ENCODE measurements around the gene FOXL2. TPM values are rescaled to one million over a fixed set of nuclear protein-coding genes. Genes with fewer than 3 reads are reported as not detected.

Gene FOXL2
- total and polyA plus RNA-seq, 10 donors, result not detected

DNA sequence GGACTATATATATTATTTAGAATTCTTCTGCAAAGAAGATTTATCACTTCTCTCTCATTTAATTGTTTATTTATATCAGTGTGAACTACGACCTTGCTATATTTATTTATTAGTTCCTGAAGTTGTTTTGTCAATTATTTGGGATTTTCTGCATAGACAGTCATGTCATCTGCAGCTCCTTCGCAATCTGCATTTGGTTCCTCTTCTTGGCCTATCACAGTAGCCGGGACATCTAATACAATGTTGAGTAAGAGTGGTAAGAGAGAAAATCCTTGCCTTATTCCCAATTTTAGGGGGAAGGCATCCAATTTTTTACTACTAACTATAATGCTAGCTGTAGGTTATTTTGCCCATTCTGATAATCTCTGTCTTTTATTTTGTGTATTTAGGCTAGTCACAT, 39.4 kb downstream of the FOXL2 start:
- Histone ChIP-seq H3K4me1 (peaks cover 0 to 5% (median 0%) of the 10 kb centered on the region in 6 donors), H3K9me3 (no peaks in the 10 kb centered on the region), H3K36me3 (no peaks in the 10 kb centered on the region), H3K4me3 (no peak overlapping the region), H3K27ac (peak overlapping the region in 2 of 8 donors; percentile 50 to 60), H3K27me3 (replicated peaks in 1 of 7) (no peaks in the 10 kb centered on the region)
- DNase-seq, result no peak
- TF ChIP-seq POLR2A (IDR thresholded peaks at IDR 0.05) (no peak), POLR2AphosphoS5 (IDR thresholded peaks at IDR 0.05) (no peak)
- TF ChIP-seq, protein P1, sequence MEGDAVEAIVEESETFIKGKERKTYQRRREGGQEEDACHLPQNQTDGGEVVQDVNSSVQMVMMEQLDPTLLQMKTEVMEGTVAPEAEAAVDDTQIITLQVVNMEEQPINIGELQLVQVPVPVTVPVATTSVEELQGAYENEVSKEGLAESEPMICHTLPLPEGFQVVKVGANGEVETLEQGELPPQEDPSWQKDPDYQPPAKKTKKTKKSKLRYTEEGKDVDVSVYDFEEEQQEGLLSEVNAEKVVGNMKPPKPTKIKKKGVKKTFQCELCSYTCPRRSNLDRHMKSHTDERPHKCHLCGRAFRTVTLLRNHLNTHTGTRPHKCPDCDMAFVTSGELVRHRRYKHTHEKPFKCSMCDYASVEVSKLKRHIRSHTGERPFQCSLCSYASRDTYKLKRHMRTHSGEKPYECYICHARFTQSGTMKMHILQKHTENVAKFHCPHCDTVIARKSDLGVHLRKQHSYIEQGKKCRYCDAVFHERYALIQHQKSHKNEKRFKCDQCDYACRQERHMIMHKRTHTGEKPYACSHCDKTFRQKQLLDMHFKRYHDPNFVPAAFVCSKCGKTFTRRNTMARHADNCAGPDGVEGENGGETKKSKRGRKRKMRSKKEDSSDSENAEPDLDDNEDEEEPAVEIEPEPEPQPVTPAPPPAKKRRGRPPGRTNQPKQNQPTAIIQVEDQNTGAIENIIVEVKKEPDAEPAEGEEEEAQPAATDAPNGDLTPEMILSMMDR (IDR thresholded peaks at IDR 0.05 in 8 of 11, conservative IDR thresholded peaks at IDR 0.05 in 3 of 11), result no peak
- 51 to 83% (median 77%) methylated on average over 3 of the region's 3 CpGs for WGBS, 5 donors
- intact Hi-C loops (cut with DNase I; ENCODE audit: low total_unique reads), result no loop called here

DNA sequence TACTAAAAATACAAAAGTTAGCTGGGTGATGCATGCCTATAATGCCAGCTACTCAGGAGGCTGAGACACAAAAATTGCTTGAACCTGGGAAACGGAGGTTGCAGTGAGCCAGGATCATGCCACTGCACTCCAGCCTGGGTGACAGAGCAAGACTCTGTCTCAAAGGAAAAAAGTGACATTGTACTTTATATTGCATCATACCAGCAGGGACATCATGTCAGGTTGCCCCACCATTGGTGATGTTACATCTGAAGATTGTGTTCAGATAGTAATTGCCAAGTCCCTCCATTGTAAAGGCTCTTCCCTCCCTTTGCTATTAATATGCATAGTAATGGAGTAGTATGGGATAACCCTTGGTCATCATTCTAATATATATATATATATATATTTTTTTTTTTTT, 44.8 kb downstream of the FOXL2 start:
- no peak for DNase-seq
- no peaks in the 10 kb centered on the region for H3K9me3 ChIP-seq

DNA sequence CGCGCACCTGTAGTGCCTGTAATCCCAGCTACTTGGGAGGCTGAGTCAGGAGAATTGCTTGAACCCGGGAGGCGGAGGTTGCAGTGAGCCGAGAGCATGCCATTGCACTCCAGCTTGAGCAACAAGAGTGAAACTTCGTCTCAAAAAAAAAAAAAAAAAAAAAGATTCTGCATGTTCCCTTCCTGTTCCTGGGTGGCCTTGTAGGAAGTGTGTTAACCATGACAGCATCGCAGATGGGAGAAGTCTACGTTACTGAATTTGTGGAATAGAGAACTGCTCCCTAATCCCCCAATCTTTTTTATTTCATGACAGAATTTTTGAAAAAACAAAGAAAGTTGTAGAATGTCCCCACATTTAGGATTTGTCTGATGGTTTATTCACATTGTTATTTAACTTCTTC, 45.4 kb downstream of the FOXL2 start:
- TF ChIP-seq POLR2A (IDR thresholded peaks at IDR 0.05) (no peak), POLR2AphosphoS5 (IDR thresholded peaks at IDR 0.05) (no peak)
- TF ChIP-seq, protein P1 (IDR thresholded peaks at IDR 0.05 in 8 of 11, conservative IDR thresholded peaks at IDR 0.05 in 3 of 11), result no peak
- H3K9me3 ChIP-seq, result no peaks in the 10 kb centered on the region
- H3K36me3 ChIP-seq, result no peaks in the 10 kb centered on the region
- H3K27me3 ChIP-seq (replicated peaks in 1 of 7), result no peaks in the 10 kb centered on the region
- 35 to 71% (median 59%) methylated on average over 8 of the region's 8 CpGs for WGBS, 5 donors
- intact Hi-C loops (cut with DNase I; ENCODE audit: low total_unique reads), result no loop called here
- H3K27ac ChIP-seq, result peak overlapping the region in 2 of 8 donors; percentile 34 to 42
- H3K4me1 ChIP-seq, result peaks cover 0 to 17% (median 0%) of the 10 kb centered on the region in 6 donors
- no peak overlapping the region for H3K4me3 ChIP-seq
- no peak for DNase-seq

More for the DNA sequence above, 44.8 kb downstream of the FOXL2 start:
- TF ChIP-seq POLR2AphosphoS5 (IDR thresholded peaks at IDR 0.05) (no peak), POLR2A (IDR thresholded peaks at IDR 0.05) (no peak)
- TF ChIP-seq, protein P1 (IDR thresholded peaks at IDR 0.05 in 8 of 11, conservative IDR thresholded peaks at IDR 0.05 in 3 of 11), result no peak
- intact Hi-C loops (cut with DNase I; ENCODE audit: low total_unique reads), result no loop called here
- Histone ChIP-seq H3K27me3 (replicated peaks in 1 of 7) (no peaks in the 10 kb centered on the region), H3K4me3 (no peak overlapping the region), H3K27ac (peak overlapping the region in 2 of 8 donors; percentile 34 to 42), H3K36me3 (no peaks in the 10 kb centered on the region), H3K4me1 (peaks cover 0 to 18% (median 0%) of the 10 kb centered on the region in 6 donors)
- WGBS, 5 donors, result 52 to 96% (median 68%) methylated on average over 1 of the region's 1 CpG

DNA sequence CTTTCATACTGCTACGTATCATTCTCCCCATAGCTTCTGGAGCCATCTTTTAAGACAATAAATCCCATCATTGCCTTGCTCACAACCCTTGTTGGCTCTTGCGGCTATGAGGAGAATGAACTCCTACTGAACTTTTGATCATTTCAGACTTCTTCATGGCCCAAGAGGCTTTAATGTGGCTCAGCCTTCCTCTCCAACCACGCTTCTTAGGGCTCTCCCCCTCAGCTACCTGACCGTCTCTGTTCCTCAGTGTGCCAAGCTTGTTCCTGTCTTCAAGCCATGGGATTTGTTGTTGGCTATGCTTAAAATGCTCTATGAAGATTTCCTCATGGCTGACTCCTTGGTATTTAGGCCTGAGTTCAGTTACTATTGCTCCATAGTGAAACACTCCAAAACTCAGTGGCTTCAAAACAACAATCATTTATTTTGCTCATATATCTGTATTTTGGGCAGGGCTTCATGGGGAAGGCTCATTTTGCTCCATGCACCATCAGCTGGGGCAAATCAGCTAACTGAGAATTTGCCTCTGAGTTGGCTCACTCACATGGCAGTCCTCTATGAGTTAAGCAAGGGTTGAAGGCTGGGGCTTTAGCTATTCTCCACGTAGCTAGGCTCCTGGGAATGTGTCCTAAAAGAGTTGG, 47.5 kb downstream of the FOXL2 start:
- H3K4me1 ChIP-seq, result peaks cover 0 to 17% (median 0%) of the 10 kb centered on the region in 6 donors
- H3K27me3 ChIP-seq (replicated peaks in 1 of 7), result no peaks in the 10 kb centered on the region
- TF ChIP-seq POLR2AphosphoS5 (IDR thresholded peaks at IDR 0.05) (no peak), POLR2A (IDR thresholded peaks at IDR 0.05) (no peak)
- TF ChIP-seq, protein P1 (IDR thresholded peaks at IDR 0.05 in 8 of 11, conservative IDR thresholded peaks at IDR 0.05 in 3 of 11), result no peak
- no peak overlapping the region for H3K27ac ChIP-seq
- no peak for DNase-seq
- H3K36me3 ChIP-seq, result no peaks in the 10 kb centered on the region
- intact Hi-C loops (cut with DNase I; ENCODE audit: low total_unique reads), result no loop called here
- WGBS, 5 donors, result 81 to 91% (median 87%) methylated on average over 5 of the region's 5 CpGs
- H3K4me3 ChIP-seq, result no peak overlapping the region
- no peaks in the 10 kb centered on the region for H3K9me3 ChIP-seq

Data from spleen (tissue), 11 donors.